Testis (tissue), 3 donors: Measurements from ENCODE around the gene MAN1C1. TPM values are rescaled to one million over a fixed set of nuclear protein-coding genes. Genes with fewer than 3 reads are reported as not detected.

Experiments used
- DNase-seq: peaks from one replicate; pipeline ENCODE4 v3.0.0-alpha.2; 2019
- H3K27ac ChIP-seq, 2 donors: fragments of 200-600 bp; sonication (generic); one replicate each; pipeline ENCODE4 v1.5.1; 2019
- H3K27me3 ChIP-seq: fragments of 200-600 bp; sonication (generic); one replicate; pipeline ENCODE4 v1.5.1; 2019
- H3K36me3 ChIP-seq: fragments of 200-600 bp; sonication (generic); one replicate; pipeline ENCODE4 v1.5.1; 2017; ENCODE audit warnings: low read depth; ENCODE audit errors: missing control alignments
- H3K4me1 ChIP-seq: fragments of 200-600 bp; sonication (generic); one replicate; pipeline ENCODE4 v1.5.1; 2019
- H3K4me3 ChIP-seq, 2 donors: fragments of 200-600 bp; sonication (generic); one replicate each; pipeline ENCODE4 v1.5.1; 2017 to 2019
- H3K9me3 ChIP-seq: fragments of 200-600 bp; sonication (generic); one replicate; pipeline ENCODE4 v1.5.1; 2017
- POLR2A ChIP-seq: fragments of 450-650 bp; IDR thresholded peaks from one replicate; pipeline ENCODE4 v1.6.1; 2017; ENCODE audit warnings: antibody characterized with exemption, mild to moderate bottlenecking, moderate library complexity
- WGBS, 2 donors: methylation state at CpG; one replicate each; pipeline ENCODE4 v1.1.5; 2018; 5-methylcytosine and 5-hydroxymethylcytosine counted together
- intact Hi-C: fragments of 100-400 bp; cut with DNase I; formaldehyde crosslinking; loops from one replicate; pipeline ENCODE4 v1.15.1; 2023; ENCODE audit warnings: low total_unique reads
- polyA plus RNA-seq: library from polyadenylated mRNA; stranded (reverse); fragments of 350-450 nt; fragmentation: Illumina TruSeq; extraction: RNeasy Lipid Tissue Mini Kit (QIAGEN cat#74804); gene quantifications from one replicate; pipeline ENCODE4 v1.2.3, GENCODE V29; 2014; ENCODE audit warnings: low read depth, low replicate concordance; ENCODE audit not compliant: insufficient read depth
- total RNA-seq, 2 donors: library from RNA; depleted of rRNA; stranded (reverse); fragments of >200 nt; gene quantifications; one replicate each; pipeline ENCODE4 v1.2.3, GENCODE V29; 2016
- TF ChIP-seq, protein P1 (sequence below), 3 experiments: fragments of 450-650 bp in 2 of 3; fragments of 200-600 bp in 1 of 3; sonication (generic) in 1 of 3; IDR thresholded peaks; one replicate each; pipeline ENCODE4 v1.5.1; 2016 to 2019; ENCODE audit warnings: antibody characterized with exemption in 3 of 3, mild to moderate bottlenecking in 2 of 3, moderate library complexity in 1 of 3

Gene MAN1C1
- total and polyA plus RNA-seq, 3 donors from 2014 or later: 12.8 to 21.1 (median 14.8) TPM

DNA sequence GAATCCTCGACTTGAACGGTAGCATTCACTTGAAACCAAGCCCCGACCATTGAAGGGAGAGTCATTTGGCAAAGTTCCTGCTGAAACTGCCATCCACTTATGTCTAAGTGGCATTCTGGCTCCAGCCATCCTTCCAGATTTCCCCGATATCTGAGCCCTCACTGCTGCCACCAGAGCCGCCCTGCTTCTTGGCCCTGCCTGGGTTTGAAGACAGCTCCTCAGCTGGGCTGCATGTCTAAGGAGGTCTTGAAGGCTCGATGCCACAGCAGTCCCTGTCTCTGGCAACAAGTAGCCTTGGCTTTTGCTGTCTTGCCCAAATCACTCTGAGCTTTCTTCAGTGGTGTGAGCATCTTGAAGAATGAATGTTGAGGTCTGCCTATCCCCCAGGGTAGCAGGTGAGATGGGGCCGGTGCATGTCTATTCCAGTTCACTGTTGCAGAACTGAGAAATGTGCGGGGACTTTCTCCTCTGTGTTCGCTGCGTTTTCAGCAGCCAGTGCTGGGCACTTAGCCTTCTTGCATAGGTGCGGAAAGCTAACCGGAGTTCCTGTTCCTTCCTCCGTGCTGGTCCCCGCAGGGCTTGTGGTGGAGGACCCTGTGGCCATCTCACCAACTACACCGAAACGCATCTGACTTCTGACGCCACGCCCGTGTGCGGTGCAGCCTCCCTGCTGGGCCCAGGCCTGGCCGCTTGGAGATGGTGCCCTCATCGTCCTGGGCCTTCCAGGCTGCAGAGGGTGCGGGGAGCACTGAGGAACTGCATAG is 29.2 kb downstream of the MAN1C1 start:
- peaks cover 5% of the 10 kb centered on the region for H3K4me1 ChIP-seq
- intact Hi-C loops: no loop called here
- no peaks in the 10 kb centered on the region for H3K9me3 ChIP-seq
- peak; percentile 9 for DNase-seq
- H3K27ac ChIP-seq: no peak overlapping the region
- H3K27me3 ChIP-seq: no peaks in the 10 kb centered on the region
- TF ChIP-seq POLR2A: no peak
- TF ChIP-seq, protein P1, sequence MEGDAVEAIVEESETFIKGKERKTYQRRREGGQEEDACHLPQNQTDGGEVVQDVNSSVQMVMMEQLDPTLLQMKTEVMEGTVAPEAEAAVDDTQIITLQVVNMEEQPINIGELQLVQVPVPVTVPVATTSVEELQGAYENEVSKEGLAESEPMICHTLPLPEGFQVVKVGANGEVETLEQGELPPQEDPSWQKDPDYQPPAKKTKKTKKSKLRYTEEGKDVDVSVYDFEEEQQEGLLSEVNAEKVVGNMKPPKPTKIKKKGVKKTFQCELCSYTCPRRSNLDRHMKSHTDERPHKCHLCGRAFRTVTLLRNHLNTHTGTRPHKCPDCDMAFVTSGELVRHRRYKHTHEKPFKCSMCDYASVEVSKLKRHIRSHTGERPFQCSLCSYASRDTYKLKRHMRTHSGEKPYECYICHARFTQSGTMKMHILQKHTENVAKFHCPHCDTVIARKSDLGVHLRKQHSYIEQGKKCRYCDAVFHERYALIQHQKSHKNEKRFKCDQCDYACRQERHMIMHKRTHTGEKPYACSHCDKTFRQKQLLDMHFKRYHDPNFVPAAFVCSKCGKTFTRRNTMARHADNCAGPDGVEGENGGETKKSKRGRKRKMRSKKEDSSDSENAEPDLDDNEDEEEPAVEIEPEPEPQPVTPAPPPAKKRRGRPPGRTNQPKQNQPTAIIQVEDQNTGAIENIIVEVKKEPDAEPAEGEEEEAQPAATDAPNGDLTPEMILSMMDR (IDR thresholded peaks at IDR 0.05): no peak
- no peak overlapping the region for H3K4me3 ChIP-seq
- H3K36me3 ChIP-seq: no peaks in the 10 kb centered on the region
- WGBS, 2 donors: 93% methylated on average over 22 of the region's 23 CpGs

- DNase-seq: peak; percentile 11
- WGBS, 2 donors: 99 to 100% methylated on average over 4 of the region's 4 CpGs
- no peak overlapping the region for H3K4me3 ChIP-seq
- H3K9me3 ChIP-seq: no peaks in the 10 kb centered on the region
- H3K27ac ChIP-seq: no peak overlapping the region
- intact Hi-C loops: no loop called here
- no peak for TF ChIP-seq POLR2A
- TF ChIP-seq, protein P1 (IDR thresholded peaks at IDR 0.05): no peak
- peaks cover 3% of the 10 kb centered on the region for H3K4me1 ChIP-seq
- no peaks in the 10 kb centered on the region for H3K36me3 ChIP-seq
- no peaks in the 10 kb centered on the region for H3K27me3 ChIP-seq
Observed at GRCh38 chr1:25647106-25647505, 30.5 kb downstream of the MAN1C1 start.

- Histone ChIP-seq H3K27ac (no peak overlapping the region), H3K4me1 (no peaks in the 10 kb centered on the region), H3K9me3 (no peaks in the 10 kb centered on the region), H3K36me3 (no peaks in the 10 kb centered on the region), H3K4me3 (no peak overlapping the region), H3K27me3 (no peaks in the 10 kb centered on the region)
- TF ChIP-seq, protein P1 (IDR thresholded peaks at IDR 0.05): no peak
- no peak for TF ChIP-seq POLR2A
- WGBS, 2 donors: 90 to 96% methylated on average over 4 to 5 of the region's 5 CpGs
- intact Hi-C loops: no loop called here
- DNase-seq: peak; percentile 6
Observed at GRCh38 chr1:25647863-25648262, 31.3 kb downstream of the MAN1C1 start.

- H3K4me3 ChIP-seq: no peak overlapping the region
- WGBS, 2 donors: 86 to 92% methylated on average over 6 of the region's 6 CpGs
- no peak for DNase-seq
- intact Hi-C loops: no loop called here
- no peaks in the 10 kb centered on the region for H3K36me3 ChIP-seq
- no peaks in the 10 kb centered on the region for H3K9me3 ChIP-seq
- H3K4me1 ChIP-seq: no peaks in the 10 kb centered on the region
- no peaks in the 10 kb centered on the region for H3K27me3 ChIP-seq
- no peak overlapping the region for H3K27ac ChIP-seq
- TF ChIP-seq, protein P1 (IDR thresholded peaks at IDR 0.05): no peak
- TF ChIP-seq POLR2A: no peak
Observed at GRCh38 chr1:25648681-25649440, 32.3 kb downstream of the MAN1C1 start.
